ENCODE data around the gene DICER1. TPM values are rescaled to one million over a fixed set of nuclear protein-coding genes. Genes with fewer than 3 reads are reported as not detected.

The DICER1 gene
- total and polyA plus RNA-seq, 2 experiments from 2014 or later = 21.4 to 59.2 TPM

- H3K4me3 Mint-ChIP-seq = no peak overlapping the region
- H3F3A ChIP-seq (replicated peaks; ENCODE audit: low read depth) = no peaks in the 10 kb centered on the region
- no peak overlapping the region for H2AFZ ChIP-seq
- H3K27ac Mint-ChIP-seq = no peak overlapping the region
- H3K27me3 Mint-ChIP-seq (ENCODE audit: insufficient read depth, low read depth, poor library complexity) = peaks cover under 1% of the 10 kb centered on the region
- no peak overlapping the region for H3K4me3 ChIP-seq
- TF ChIP-seq REST (IDR thresholded peaks at IDR 0.05; ENCODE audit: unreplicated experiment) = no peak
- TF ChIP-seq ZNF114 (CRISPR knock-in tag; IDR thresholded peaks at IDR 0.05) = no peak
- no peak for TF ChIP-seq JUNB (IDR thresholded peaks at IDR 0.05; ENCODE audit: unreplicated experiment)
- no peak for TF ChIP-seq ZNF331 (CRISPR knock-in tag; IDR thresholded peaks at IDR 0.05; ENCODE audit: low read depth)
- TF ChIP-seq CREB1 (CRISPR knock-in tag; IDR thresholded peaks at IDR 0.05; ENCODE audit: low read depth) = no peak
- TF ChIP-seq POLR2AphosphoS5 (IDR thresholded peaks at IDR 0.05; ENCODE audit: low read depth) = no peak
- TF ChIP-seq ZNF462 (CRISPR knock-in tag; IDR thresholded peaks at IDR 0.05) = no peak
- TF ChIP-seq NANOG (IDR thresholded peaks at IDR 0.05; ENCODE audit: borderline replicate concordance) = no peak
- no peak for TF ChIP-seq STAT1 (IDR thresholded peaks at IDR 0.05; ENCODE audit: unreplicated experiment)
- TF ChIP-seq ETS1 (IDR thresholded peaks at IDR 0.05) = no peak
- TF ChIP-seq CTCF (conservative IDR thresholded peaks at IDR 0.05; ENCODE audit: low read depth in 2 of 2) = no peak
- TF ChIP-seq EZH2phosphoT487 (IDR thresholded peaks at IDR 0.05; ENCODE audit: unreplicated experiment) = no peak
- no peak for TF ChIP-seq EZH2 (IDR thresholded peaks at IDR 0.05; ENCODE audit: low read depth, unreplicated experiment)
- no peak overlapping the region for H3K27ac ChIP-seq (ENCODE audit: low read depth)
- no peaks in the 10 kb centered on the region; the same call in 1 of the 2 replicates for H3K9me2 ChIP-seq (ENCODE audit: insufficient read depth)
- H4K20me1 ChIP-seq (replicated peaks; ENCODE audit: insufficient read depth) = no peaks in the 10 kb centered on the region
- no peak for ATAC-seq
- no peaks in the 10 kb centered on the region for H3K4me1 Mint-ChIP-seq
- no peak overlapping the region for H3K4me2 ChIP-seq
- no peaks in the 10 kb centered on the region for H3K36me3 ChIP-seq (ENCODE audit: insufficient read depth)
- H3K36me3 Mint-ChIP-seq (ENCODE audit: low read depth) = peaks cover 2% of the 10 kb centered on the region; the same call in 1 of the 3 replicates
- H3K79me2 ChIP-seq (replicated peaks; ENCODE audit: insufficient read depth) = no peaks in the 10 kb centered on the region
- DNase-seq (ENCODE audit: low spot score) = no peak
- no peaks in the 10 kb centered on the region for H3K4me1 ChIP-seq (ENCODE audit: insufficient read depth)
- H3K9me3 Mint-ChIP-seq = no peaks in the 10 kb centered on the region
- no peaks in the 10 kb centered on the region for H3K27me3 ChIP-seq (ENCODE audit: insufficient read depth)
These were observed 17.0 kb upstream of the DICER1 start for GRCh38 chr14:95174184-95174792.
